Stimulated activated CD4-positive, alpha-beta T cell treated with anti-CD3 and anti-CD28 coated beads, TNF-alpha, amount 100 ng/mL, for 24 hours (primary cell): Measurements from ENCODE around the gene ZMAT5.
A peak's percentile ranks its signal among the peaks of the same experiment; 100 is the strongest.

Source experiments
- DNase-seq, 3 experiments: peaks; one replicate each; pipeline ENCODE4 v3.0.0-alpha.2; 2020; ENCODE audit warnings: low read depth in 3 of 3

ZMAT5 gene

GRCh38 chr22:29729161-29729560, 37.6 kb downstream of the ZMAT5 start:
- no peak for DNase-seq

GRCh38 chr22:29727131-29727523, 39.7 kb downstream of the ZMAT5 start:
- peak in 1 of 3 experiments; percentile 22 for DNase-seq

- DNase-seq = no peak
Measured at GRCh38 chr22:29726512-29727130, 40.2 kb downstream of the ZMAT5 start.

- no peak for DNase-seq
Measured at GRCh38 chr22:29726106-29726505, 40.7 kb downstream of the ZMAT5 start.

GRCh38 chr22:29724843-29725242, 42.0 kb downstream of the ZMAT5 start:
- no peak for DNase-seq

GRCh38 chr22:29723766-29724165, 43.0 kb downstream of the ZMAT5 start:
- DNase-seq = no peak

GRCh38 chr22:29722587-29722986, 44.2 kb downstream of the ZMAT5 start:
- no peak for DNase-seq

- no peak for DNase-seq
Measured at GRCh38 chr22:29722151-29722550, 44.7 kb downstream of the ZMAT5 start.

GRCh38 chr22:29720811-29721323, 45.9 kb downstream of the ZMAT5 start:
- DNase-seq = no peak

- no peak for DNase-seq
Measured at GRCh38 chr22:29719899-29720645, 46.7 kb downstream of the ZMAT5 start, which contains the start of gene CABP7. TSS of gene CABP7 (plus strand) at chr22:29720003. CDS start at chr22:29720425, 422 bp downstream.

GRCh38 chr22:29718949-29719898, 47.6 kb downstream of the ZMAT5 start:
- no peak for DNase-seq

- no peak for DNase-seq
Measured at GRCh38 chr22:29717789-29718188, 49.0 kb downstream of the ZMAT5 start.

GRCh38 chr22:29716814-29717545, 49.8 kb downstream of the ZMAT5 start:
- DNase-seq = peak in 1 of 3 experiments; percentile 15

- DNase-seq = no peak
Measured at GRCh38 chr22:29715705-29716104, 51.1 kb downstream of the ZMAT5 start.

- no peak for DNase-seq
Measured at GRCh38 chr22:29715240-29715639, 51.6 kb downstream of the ZMAT5 start.

- DNase-seq = no peak
Measured at GRCh38 chr22:29713156-29713727, 53.6 kb downstream of the ZMAT5 start.

- no peak for DNase-seq
Measured at GRCh38 chr22:29712119-29712518, 54.7 kb downstream of the ZMAT5 start.

GRCh38 chr22:29710922-29711593, 55.7 kb downstream of the ZMAT5 start:
- no peak for DNase-seq

- DNase-seq = no peak
Measured at GRCh38 chr22:29710193-29710592, 56.6 kb downstream of the ZMAT5 start.

- no peak for DNase-seq
Measured at GRCh38 chr22:29707471-29707870, 59.3 kb downstream of the ZMAT5 start.
